ENCODE data around the gene DHRS7C. TPM values are rescaled to one million over a fixed set of nuclear protein-coding genes. Genes with fewer than 3 reads are reported as not detected.

Gene DHRS7C
- total RNA-seq, 1 experiment from 2014 or later: not detected

- no peaks in the 10 kb centered on the region for H3K36me3 Mint-ChIP-seq
These were observed 8.3 kb downstream of the DHRS7C start for GRCh38 chr17:9783050-9783449.

GRCh38 chr17:9780552-9780951 lies 10.8 kb downstream of the DHRS7C start:
- POLR2A ChIA-PET: no interaction called here
- H3K4me3 Mint-ChIP-seq: no peak overlapping the region

More at GRCh38 chr17:9783050-9783449, 8.3 kb downstream of the DHRS7C start:
- DNase-seq (ENCODE audit: low spot score) (no peak), ATAC-seq (no peak)
- no peak for TF ChIP-seq RELA (CRISPR knock-in tag; IDR thresholded peaks at IDR 0.05; ENCODE audit: borderline replicate concordance)
- TF ChIP-seq IRF2 (CRISPR knock-in tag; IDR thresholded peaks at IDR 0.05; ENCODE audit: borderline replicate concordance, low read depth): no peak
- TF ChIP-seq FOXP1 (CRISPR knock-in tag; IDR thresholded peaks at IDR 0.05; ENCODE audit: borderline replicate concordance): no peak
- TF ChIP-seq MXD4 (CRISPR knock-in tag; IDR thresholded peaks at IDR 0.05; ENCODE audit: borderline replicate concordance): no peak
- no peak for TF ChIP-seq GTF2I (CRISPR knock-in tag; conservative IDR thresholded peaks at IDR 0.05)
- TF ChIP-seq HMGA2 (CRISPR knock-in tag; IDR thresholded peaks at IDR 0.05): no peak
- no peak for TF ChIP-seq ZNF232 (CRISPR knock-in tag; IDR thresholded peaks at IDR 0.05)
- no peak for TF ChIP-seq ZNF423 (CRISPR knock-in tag; IDR thresholded peaks at IDR 0.05)
- no peak for TF ChIP-seq CREM (CRISPR knock-in tag; IDR thresholded peaks at IDR 0.05)
- Mint-ChIP-seq H3K27ac (no peak overlapping the region), H3K9me3 (no peaks in the 10 kb centered on the region), H3K4me3 (no peak overlapping the region), H3K27me3 (ENCODE audit: low read depth) (no peaks in the 10 kb centered on the region), H3K4me1 (no peaks in the 10 kb centered on the region)
- CTCF ChIA-PET: interaction anchor here (2.3 kb wide), 1 partner anchor 14 kb away, joined by 10 read pairs; no protein-coding TSS in a partner anchor
- POLR2A ChIA-PET: no interaction called here

GRCh38 chr17:9776911-9777310 lies 14.5 kb downstream of the DHRS7C start:
- ATAC-seq: no peak
- TF ChIP-seq GABPB1 (CRISPR knock-in tag; IDR thresholded peaks at IDR 0.05): no peak
- TF ChIP-seq ZNF532 (CRISPR knock-in tag; IDR thresholded peaks at IDR 0.05; ENCODE audit: borderline replicate concordance): no peak
- no peak for TF ChIP-seq ZBTB43 (CRISPR knock-in tag; IDR thresholded peaks at IDR 0.05)
- no peak for TF ChIP-seq MLX (CRISPR knock-in tag; IDR thresholded peaks at IDR 0.05)
- CTCF ChIA-PET: no interaction called here
- H3K4me1 Mint-ChIP-seq: peaks cover 11% of the 10 kb centered on the region
- H3K27me3 Mint-ChIP-seq (ENCODE audit: low read depth): no peaks in the 10 kb centered on the region; the same call in 1 of the 2 replicates
- H3K4me3 Mint-ChIP-seq: no peak overlapping the region
- H3K27ac Mint-ChIP-seq: no peak overlapping the region
- peaks cover 11% of the 10 kb centered on the region for H3K36me3 Mint-ChIP-seq
- no peak for DNase-seq (ENCODE audit: low spot score)
- POLR2A ChIA-PET: no interaction called here
- H3K9me3 Mint-ChIP-seq: peaks cover 14% of the 10 kb centered on the region

More at GRCh38 chr17:9780552-9780951, 10.8 kb downstream of the DHRS7C start:
- TF ChIP-seq ATF1 (CRISPR knock-in tag; IDR thresholded peaks at IDR 0.05): no peak
- TF ChIP-seq ZNF263 (CRISPR knock-in tag; IDR thresholded peaks at IDR 0.05; ENCODE audit: low read depth): no peak
- DNase-seq (ENCODE audit: low spot score) (no peak), ATAC-seq (no peak)
- no peak overlapping the region for H3K27ac Mint-ChIP-seq
- peaks cover 11% of the 10 kb centered on the region for H3K4me1 Mint-ChIP-seq
- CTCF ChIA-PET: no interaction called here
- no peaks in the 10 kb centered on the region; the same call in 1 of the 2 replicates for H3K27me3 Mint-ChIP-seq (ENCODE audit: low read depth)
- H3K9me3 Mint-ChIP-seq: peaks cover 10% of the 10 kb centered on the region
- H3K36me3 Mint-ChIP-seq: peaks cover 8% of the 10 kb centered on the region

Measured in WTC11 (cell line).